Measurements from ENCODE around the gene CHTF18.

Gene CHTF18

GRCh38 chr16:839643-840408 is 51.4 kb downstream of the CHTF18 start:
- H3K4me3 Mint-ChIP-seq: no peak overlapping the region
- H3K36me3 Mint-ChIP-seq (ENCODE audit: low read depth): no peaks in the 10 kb centered on the region
- peaks cover 12% of the 10 kb centered on the region for H3K9me3 Mint-ChIP-seq

DNA sequence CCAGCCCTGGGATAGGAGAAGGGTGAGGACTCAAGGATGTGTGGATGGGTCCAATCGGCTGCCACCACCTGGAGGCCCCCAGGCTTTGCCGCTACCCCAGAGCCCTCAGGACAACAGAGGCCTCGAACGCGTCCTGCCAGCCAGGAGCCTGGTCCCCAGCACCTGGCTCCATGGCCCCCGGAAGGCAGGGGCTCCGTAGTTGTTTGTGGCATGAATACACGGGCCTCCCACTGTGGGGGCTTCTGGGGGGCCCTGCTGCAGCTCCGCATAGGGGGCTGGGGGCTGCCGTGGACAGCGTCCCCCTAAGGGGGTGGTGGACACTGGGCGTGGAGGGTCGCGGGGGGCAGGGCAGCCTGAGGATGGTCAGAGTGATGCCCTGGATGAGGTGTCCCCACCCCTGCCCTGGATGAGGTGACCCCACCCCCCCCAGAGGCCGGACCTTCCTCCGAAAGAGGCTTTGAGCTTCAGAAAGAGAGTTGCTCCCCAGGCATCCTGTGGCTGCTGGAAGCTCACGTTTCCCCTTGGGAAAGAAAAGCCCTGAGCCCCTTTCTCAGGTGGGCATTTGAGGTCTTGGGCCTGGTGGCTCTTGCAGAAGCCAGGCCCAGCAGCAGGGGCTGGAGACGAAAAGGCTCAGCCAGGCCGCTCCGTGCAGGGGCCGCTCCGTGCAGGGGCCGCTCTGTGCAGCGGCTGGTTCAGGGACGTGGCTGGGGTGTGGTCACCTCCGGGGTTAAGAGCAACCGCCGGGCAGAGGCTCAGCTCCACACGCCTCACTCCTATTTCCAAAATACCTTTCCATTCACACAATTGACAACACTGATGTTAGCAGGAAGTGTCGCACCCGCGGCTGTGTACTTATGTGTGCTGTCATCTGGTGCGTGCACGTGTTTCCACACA is 52.4 kb downstream of the CHTF18 start:
- H3K4me1 Mint-ChIP-seq (ENCODE audit: low read depth): no peaks in the 10 kb centered on the region
- H3K27me3 Mint-ChIP-seq (ENCODE audit: low read depth): no peaks in the 10 kb centered on the region
- H3K36me3 Mint-ChIP-seq (ENCODE audit: low read depth): no peaks in the 10 kb centered on the region
- H3K9me3 Mint-ChIP-seq: peaks cover 9% of the 10 kb centered on the region
- no peak overlapping the region for H3K4me3 Mint-ChIP-seq
- no peak overlapping the region for H3K27ac Mint-ChIP-seq

More at GRCh38 chr16:839643-840408, 51.4 kb downstream of the CHTF18 start:
- Mint-ChIP-seq H3K4me1 (ENCODE audit: low read depth) (no peaks in the 10 kb centered on the region), H3K27ac (no peak overlapping the region), H3K27me3 (ENCODE audit: low read depth) (no peaks in the 10 kb centered on the region)

- no peaks in the 10 kb centered on the region for H3K27me3 Mint-ChIP-seq (ENCODE audit: low read depth)
Observed at GRCh38 chr16:841455-842060, 53.1 kb downstream of the CHTF18 start.

GRCh38 chr16:842061-842476 is 53.6 kb downstream of the CHTF18 start:
- Mint-ChIP-seq H3K4me3 (no peak overlapping the region), H3K27me3 (ENCODE audit: low read depth) (no peaks in the 10 kb centered on the region), H3K36me3 (ENCODE audit: low read depth) (no peaks in the 10 kb centered on the region), H3K4me1 (ENCODE audit: low read depth) (no peaks in the 10 kb centered on the region), H3K9me3 (peaks cover 4% of the 10 kb centered on the region), H3K27ac (no peak overlapping the region)

More at GRCh38 chr16:841455-842060, 53.1 kb downstream of the CHTF18 start:
- H3K9me3 Mint-ChIP-seq: peaks cover 5% of the 10 kb centered on the region
- H3K36me3 Mint-ChIP-seq (ENCODE audit: low read depth): no peaks in the 10 kb centered on the region
- no peak overlapping the region for H3K27ac Mint-ChIP-seq
- no peak overlapping the region for H3K4me3 Mint-ChIP-seq
- H3K4me1 Mint-ChIP-seq (ENCODE audit: low read depth): no peaks in the 10 kb centered on the region

DNA sequence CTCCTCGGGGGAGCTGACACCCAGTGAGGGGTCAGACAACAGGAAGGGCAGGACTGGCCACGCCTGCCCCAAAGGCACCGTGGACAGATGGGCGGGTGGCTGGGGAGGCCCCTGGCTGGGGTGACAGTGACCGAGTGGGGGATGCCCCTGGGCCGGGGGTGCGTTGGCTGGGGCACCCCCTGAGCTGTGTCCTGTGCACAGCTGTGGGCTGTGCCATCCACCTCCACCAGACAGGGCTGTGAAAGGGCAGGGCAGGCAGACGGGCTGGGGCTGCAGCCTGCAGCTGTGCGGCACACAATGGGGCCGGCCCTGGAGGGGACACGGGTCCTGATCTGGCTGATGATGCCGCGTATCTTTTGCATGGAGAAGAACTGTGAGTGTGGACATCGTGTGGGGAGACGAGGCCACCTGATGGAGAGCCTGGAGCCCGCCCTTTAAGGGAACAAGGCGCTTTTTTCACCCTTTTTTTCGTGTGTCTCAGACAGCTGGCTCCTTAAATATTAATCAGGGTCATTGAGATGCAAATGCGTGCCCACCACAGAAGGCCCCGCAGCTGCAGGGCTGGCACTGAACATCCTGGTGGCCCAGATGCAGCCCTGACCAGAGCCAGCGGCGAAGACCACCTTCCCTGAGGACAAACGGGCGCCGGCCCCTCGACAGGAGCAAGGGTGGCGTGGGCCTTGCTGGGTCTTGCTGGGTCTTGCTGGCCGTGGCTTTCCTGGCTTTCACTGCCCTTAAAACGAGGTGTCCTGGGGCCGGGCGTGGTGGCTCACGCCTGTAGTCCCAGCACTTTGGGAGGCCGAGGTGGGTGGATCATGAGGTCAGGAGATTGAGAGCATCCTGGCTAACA is 54.5 kb downstream of the CHTF18 start:
- H3K4me1 Mint-ChIP-seq (ENCODE audit: low read depth): no peaks in the 10 kb centered on the region
- H3K27ac Mint-ChIP-seq: no peak overlapping the region
- H3K9me3 Mint-ChIP-seq: peaks cover 4% of the 10 kb centered on the region
- H3K36me3 Mint-ChIP-seq (ENCODE audit: low read depth): no peaks in the 10 kb centered on the region
- H3K4me3 Mint-ChIP-seq: no peak overlapping the region
- no peaks in the 10 kb centered on the region for H3K27me3 Mint-ChIP-seq (ENCODE audit: low read depth)

- Mint-ChIP-seq H3K27me3 (ENCODE audit: low read depth) (no peaks in the 10 kb centered on the region), H3K4me1 (ENCODE audit: low read depth) (no peaks in the 10 kb centered on the region), H3K9me3 (peaks cover 4% of the 10 kb centered on the region), H3K4me3 (no peak overlapping the region), H3K36me3 (ENCODE audit: low read depth) (no peaks in the 10 kb centered on the region), H3K27ac (no peak overlapping the region)
Observed at GRCh38 chr16:843771-844170, 55.4 kb downstream of the CHTF18 start.

- H3K27me3 Mint-ChIP-seq (ENCODE audit: low read depth): no peaks in the 10 kb centered on the region
- H3K27ac Mint-ChIP-seq: no peak overlapping the region
- H3K36me3 Mint-ChIP-seq (ENCODE audit: low read depth): peaks cover under 1% of the 10 kb centered on the region
- no peaks in the 10 kb centered on the region for H3K4me1 Mint-ChIP-seq (ENCODE audit: low read depth)
- peaks cover 6% of the 10 kb centered on the region for H3K9me3 Mint-ChIP-seq
- H3K4me3 Mint-ChIP-seq: no peak overlapping the region
Observed at GRCh38 chr16:844638-845350, 56.4 kb downstream of the CHTF18 start.

DNA sequence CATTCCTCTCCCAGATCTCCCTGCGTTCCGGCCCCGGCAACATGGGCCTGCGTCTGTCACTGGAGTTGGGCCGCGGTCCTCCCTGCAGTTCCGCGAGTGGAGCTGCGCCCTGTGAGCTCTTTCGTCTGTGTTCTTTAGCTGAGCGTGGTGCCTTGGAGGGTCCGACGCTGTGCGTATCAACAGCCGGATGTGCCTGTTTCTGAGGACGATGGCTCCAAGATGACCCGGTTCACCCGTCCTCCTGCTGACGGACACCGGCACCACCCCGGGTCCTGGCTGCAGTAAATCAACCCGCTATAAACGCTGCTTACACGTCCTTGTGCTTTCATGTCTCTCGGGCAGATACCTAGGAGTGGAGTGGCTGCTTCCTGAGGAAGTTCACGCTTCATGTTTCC is 56.9 kb downstream of the CHTF18 start:
- no peak overlapping the region for H3K4me3 Mint-ChIP-seq
- H3K9me3 Mint-ChIP-seq: peaks cover 11% of the 10 kb centered on the region
- no peaks in the 10 kb centered on the region for H3K27me3 Mint-ChIP-seq (ENCODE audit: low read depth)
- no peak overlapping the region for H3K27ac Mint-ChIP-seq
- H3K4me1 Mint-ChIP-seq (ENCODE audit: low read depth): no peaks in the 10 kb centered on the region
- peaks cover 6% of the 10 kb centered on the region for H3K36me3 Mint-ChIP-seq (ENCODE audit: low read depth)

GRCh38 chr16:847151-847550 is 58.7 kb downstream of the CHTF18 start:
- Mint-ChIP-seq H3K4me3 (no peak overlapping the region), H3K4me1 (ENCODE audit: low read depth) (no peaks in the 10 kb centered on the region), H3K36me3 (ENCODE audit: low read depth) (peaks cover 8% of the 10 kb centered on the region), H3K9me3 (peaks cover 21% of the 10 kb centered on the region), H3K27ac (no peak overlapping the region), H3K27me3 (ENCODE audit: low read depth) (no peaks in the 10 kb centered on the region)
